Cardiac fibroblast (primary cell): ENCODE data around the gene GDF2.

Source experiments
- DNase-seq, 2 donors: peaks; one replicate each; pipeline versions ENCODE4 v3.0.0 to v3.0.0-alpha.2; 2010; ENCODE audit warnings: low read depth in 2 of 2
- H3K4me3 ChIP-seq, 2 donors: replicated peaks in 1 of 2; 1 replicate in 1 of 2; 2 replicates in 1 of 2; pipeline ENCODE4 v1.5.1; 2011; ENCODE audit warnings: low read depth in 2 of 2, low read length in 2 of 2, mild to moderate bottlenecking in 2 of 2, moderate library complexity in 1 of 2
- TF ChIP-seq, protein P1 (sequence below): IDR thresholded peaks from one replicate; pipeline ENCODE4 v1.5.1; 2011; ENCODE audit warnings: low read depth, mild to moderate bottlenecking, low read length, inconsistent platforms

Gene GDF2

DNA sequence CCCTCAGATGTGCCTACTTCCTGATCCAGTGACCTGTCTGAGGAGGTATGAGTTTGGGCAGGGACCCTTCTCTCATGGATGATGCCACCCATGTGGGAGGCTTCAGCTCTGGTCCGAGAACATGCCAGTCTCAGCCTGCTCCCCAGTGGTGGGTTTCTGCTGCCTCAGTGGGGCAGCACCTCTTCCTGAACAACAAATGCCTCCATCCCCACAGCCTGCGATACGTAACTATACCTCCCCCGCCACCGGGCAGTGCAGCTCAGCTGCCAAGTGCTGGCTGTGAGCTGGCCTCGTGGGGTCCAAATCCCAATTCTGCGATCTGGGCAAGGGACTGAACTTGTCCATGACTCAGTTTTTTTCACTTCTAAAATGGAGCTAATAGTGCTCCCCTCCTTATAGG, 19.1 kb upstream of the GDF2 start:
- H3K4me3 ChIP-seq, result no peak overlapping the region
- TF ChIP-seq, protein P1, sequence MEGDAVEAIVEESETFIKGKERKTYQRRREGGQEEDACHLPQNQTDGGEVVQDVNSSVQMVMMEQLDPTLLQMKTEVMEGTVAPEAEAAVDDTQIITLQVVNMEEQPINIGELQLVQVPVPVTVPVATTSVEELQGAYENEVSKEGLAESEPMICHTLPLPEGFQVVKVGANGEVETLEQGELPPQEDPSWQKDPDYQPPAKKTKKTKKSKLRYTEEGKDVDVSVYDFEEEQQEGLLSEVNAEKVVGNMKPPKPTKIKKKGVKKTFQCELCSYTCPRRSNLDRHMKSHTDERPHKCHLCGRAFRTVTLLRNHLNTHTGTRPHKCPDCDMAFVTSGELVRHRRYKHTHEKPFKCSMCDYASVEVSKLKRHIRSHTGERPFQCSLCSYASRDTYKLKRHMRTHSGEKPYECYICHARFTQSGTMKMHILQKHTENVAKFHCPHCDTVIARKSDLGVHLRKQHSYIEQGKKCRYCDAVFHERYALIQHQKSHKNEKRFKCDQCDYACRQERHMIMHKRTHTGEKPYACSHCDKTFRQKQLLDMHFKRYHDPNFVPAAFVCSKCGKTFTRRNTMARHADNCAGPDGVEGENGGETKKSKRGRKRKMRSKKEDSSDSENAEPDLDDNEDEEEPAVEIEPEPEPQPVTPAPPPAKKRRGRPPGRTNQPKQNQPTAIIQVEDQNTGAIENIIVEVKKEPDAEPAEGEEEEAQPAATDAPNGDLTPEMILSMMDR, result no peak
- no peak for DNase-seq

DNA sequence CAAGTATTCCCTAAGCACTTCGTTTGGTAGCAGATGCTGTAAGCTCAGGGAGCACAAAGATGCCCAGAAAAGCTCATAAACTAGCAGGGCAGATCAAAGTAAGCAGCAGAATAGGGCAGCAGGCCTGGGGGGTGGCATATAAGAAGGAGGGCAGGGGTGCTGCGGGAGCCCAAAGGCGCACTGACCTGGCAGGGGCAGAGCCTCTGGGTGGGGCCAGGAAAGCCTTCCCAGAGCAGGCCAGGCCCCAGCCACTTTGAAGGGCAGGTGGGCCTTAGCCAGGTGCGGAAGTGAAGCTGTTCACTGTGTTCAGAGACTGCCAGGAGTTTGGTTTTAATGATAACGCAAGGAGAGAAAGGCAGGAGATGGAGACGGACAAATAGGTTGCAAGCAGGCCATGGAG, 18.4 kb upstream of the GDF2 start:
- TF ChIP-seq, protein P1, result no peak
- H3K4me3 ChIP-seq, result no peak overlapping the region
- no peak for DNase-seq

DNA sequence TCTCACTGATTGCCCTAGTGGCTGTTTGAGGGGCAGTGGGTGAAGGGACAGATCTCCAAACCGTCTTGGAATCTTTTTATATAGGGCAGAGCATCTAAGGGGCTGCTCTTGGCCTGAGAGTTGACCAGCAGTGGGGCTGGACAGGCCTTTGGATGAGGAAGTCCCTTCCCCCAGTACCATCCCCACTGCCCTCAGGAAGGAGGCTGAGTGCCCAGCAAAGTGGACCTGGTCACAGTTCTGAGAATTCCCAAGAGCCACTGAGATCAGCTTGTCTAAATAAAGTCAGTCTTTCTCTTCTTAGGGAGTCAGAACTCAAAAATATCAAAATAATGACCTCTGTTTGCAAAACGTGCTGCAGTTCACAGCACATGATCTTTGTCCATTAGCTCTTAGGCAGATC, 16.7 kb upstream of the GDF2 start:
- TF ChIP-seq, protein P1, result no peak
- no peak for DNase-seq
- no peak overlapping the region for H3K4me3 ChIP-seq

DNA sequence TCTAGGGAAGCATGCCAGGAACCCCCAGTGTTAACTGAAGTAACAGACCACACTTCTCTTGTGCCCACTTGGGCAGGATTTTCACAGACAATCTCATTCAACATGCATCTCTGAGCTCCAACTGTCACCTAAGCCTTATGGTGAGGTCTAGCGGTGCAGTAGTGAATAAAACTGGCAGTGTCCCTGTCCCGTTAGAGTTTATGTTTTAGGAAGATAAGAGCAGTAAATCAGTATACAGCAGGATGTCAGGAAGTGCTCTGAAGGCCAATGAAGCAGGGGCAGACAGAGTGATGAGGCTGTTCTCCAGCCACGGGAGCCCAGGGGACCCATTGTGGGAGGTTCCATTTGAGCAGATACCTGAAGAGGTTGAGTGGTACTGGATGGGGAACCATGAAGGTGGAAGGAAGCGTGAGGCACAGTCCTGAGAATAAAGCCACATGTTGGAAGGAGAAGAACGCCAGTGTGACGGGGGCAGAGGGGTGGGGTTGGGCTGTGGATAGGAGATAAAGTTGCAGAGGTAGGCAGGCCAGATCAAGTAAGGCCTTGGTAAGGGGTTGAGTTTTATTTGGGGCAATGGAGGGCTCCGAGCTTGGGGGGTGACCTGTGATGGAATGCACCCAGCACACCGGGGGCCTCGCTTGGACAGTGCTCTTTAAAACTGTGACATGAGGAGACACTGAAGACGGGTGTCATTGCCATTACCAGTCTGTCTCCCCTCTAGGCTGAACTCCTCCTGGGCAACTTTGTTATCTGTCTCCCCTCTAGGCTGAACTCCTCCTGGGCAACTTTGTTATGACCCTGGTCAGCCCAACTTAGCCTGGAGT, 15.7 kb upstream of the GDF2 start:
- no peak for DNase-seq
- H3K4me3 ChIP-seq, result no peak overlapping the region
- TF ChIP-seq, protein P1, result no peak

DNA sequence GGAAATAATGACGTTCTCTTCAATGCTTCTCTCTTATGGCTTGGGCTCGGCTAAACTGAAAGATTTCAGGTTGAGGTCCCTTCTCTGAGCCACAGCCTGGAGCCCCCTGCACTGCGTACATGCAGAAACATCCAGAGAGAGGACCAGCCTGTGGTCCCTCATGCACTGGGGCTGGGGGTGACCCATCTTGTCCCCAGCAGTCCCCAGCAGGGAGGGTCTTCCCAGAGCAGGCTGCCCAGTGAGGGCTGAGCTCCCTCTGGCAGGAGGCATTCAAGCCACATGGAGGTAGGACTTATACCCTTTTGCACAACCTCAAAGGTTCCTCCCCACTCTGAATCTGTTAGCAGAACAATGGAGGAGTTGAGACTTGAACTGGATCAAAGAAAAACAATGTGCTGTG, 14.9 kb upstream of the GDF2 start:
- TF ChIP-seq, protein P1, result no peak
- no peak for DNase-seq
- H3K4me3 ChIP-seq, result no peak overlapping the region

DNA sequence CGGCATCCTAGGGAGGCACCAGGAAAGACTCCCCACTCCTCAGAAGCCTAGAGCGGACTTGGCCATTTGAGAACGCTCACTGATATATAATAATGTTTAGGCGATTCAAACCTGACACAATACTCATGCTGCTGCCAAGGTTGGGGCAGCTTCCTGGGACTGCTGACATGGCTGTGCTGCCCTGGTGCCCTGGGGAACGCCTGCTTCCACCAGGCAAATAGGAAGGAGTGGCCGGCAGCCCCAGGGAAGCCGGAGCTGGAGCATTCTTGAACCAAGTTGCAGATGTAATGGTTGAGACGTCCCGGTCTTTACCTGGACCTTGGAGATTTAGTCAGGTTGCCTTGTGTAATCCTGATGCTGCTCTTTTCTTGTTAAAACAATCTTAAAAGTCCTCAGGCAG, 13.5 kb upstream of the GDF2 start:
- no peak overlapping the region for H3K4me3 ChIP-seq
- DNase-seq, result no peak
- TF ChIP-seq, protein P1, result no peak
